Measurements from ENCODE around the gene ITGA11. TPM values are rescaled to one million over a fixed set of nuclear protein-coding genes. Genes with fewer than 3 reads are reported as not detected.

ITGA11 gene
- total RNA-seq, 2 experiments from 2014 or later: under 0.01 TPM; not detected in 1

GRCh38 chr15:68445351-68445750 lies 13.4 kb upstream of the ITGA11 start:
- DNase-seq (ENCODE audit: low spot score): no peak
- Histone ChIP-seq H3K4me3 (ENCODE audit: low read depth, low read length, poor library complexity, severe bottlenecking) (no peak overlapping the region), H3K4me2 (ENCODE audit: low read length) (no peak overlapping the region), H3K27ac (ENCODE audit: low read depth, low read length, poor library complexity, severe bottlenecking) (no peak overlapping the region), H2AFZ (ENCODE audit: low read length) (no peak overlapping the region), H3K9me3 (ENCODE audit: low read length) (no peaks in the 10 kb centered on the region), H3K36me3 (ENCODE audit: insufficient read depth, low read length) (no peaks in the 10 kb centered on the region), H4K20me1 (ENCODE audit: insufficient read depth, low read length) (no peaks in the 10 kb centered on the region), H3K4me1 (ENCODE audit: insufficient read depth, low read length, poor library complexity, severe bottlenecking) (no peaks in the 10 kb centered on the region), H3K9me2 (ENCODE audit: insufficient read depth, low read length) (no peaks in the 10 kb centered on the region), H3K79me2 (ENCODE audit: insufficient read depth, low read depth, low read length) (no peaks in the 10 kb centered on the region)
- intact Hi-C loops (cut with micrococcal nuclease; ENCODE audit: unreplicated experiment): no loop called here
- ChIA-PET CTCF (ENCODE audit: unreplicated experiment) (no interaction called here), POLR2A (no interaction called here)
- TF ChIP-seq CTCF (conservative IDR thresholded peaks at IDR 0.05; ENCODE audit: low read length) (no peak), EZH2phosphoT487 (IDR thresholded peaks at IDR 0.05; ENCODE audit: borderline replicate concordance, low read depth, low read length) (no peak)
- no TSS peak for BruUV-seq (replicated peaks)

- H3K79me2 ChIP-seq (ENCODE audit: insufficient read depth, low read depth, low read length): no peaks in the 10 kb centered on the region
- no peak for DNase-seq (ENCODE audit: low spot score)
- POLR2A ChIA-PET: no interaction called here
- H3K4me1 ChIP-seq (ENCODE audit: insufficient read depth, low read length, poor library complexity, severe bottlenecking): no peaks in the 10 kb centered on the region
- H2AFZ ChIP-seq (ENCODE audit: low read length): no peak overlapping the region
- CTCF ChIA-PET (ENCODE audit: unreplicated experiment): no interaction called here
- no peaks in the 10 kb centered on the region for H3K9me3 ChIP-seq (ENCODE audit: low read length)
- H3K36me3 ChIP-seq (ENCODE audit: insufficient read depth, low read length): no peaks in the 10 kb centered on the region
- H4K20me1 ChIP-seq (ENCODE audit: insufficient read depth, low read length): no peaks in the 10 kb centered on the region
- BruUV-seq (replicated peaks): no TSS peak
- no peak overlapping the region for H3K4me2 ChIP-seq (ENCODE audit: low read length)
- no peak overlapping the region for H3K27ac ChIP-seq (ENCODE audit: low read depth, low read length, poor library complexity, severe bottlenecking)
- TF ChIP-seq EZH2phosphoT487 (IDR thresholded peaks at IDR 0.05; ENCODE audit: borderline replicate concordance, low read depth, low read length): no peak
- TF ChIP-seq CTCF (conservative IDR thresholded peaks at IDR 0.05; ENCODE audit: low read length): no peak
- H3K9me2 ChIP-seq (ENCODE audit: insufficient read depth, low read length): no peaks in the 10 kb centered on the region
- no peak overlapping the region for H3K4me3 ChIP-seq (ENCODE audit: low read depth, low read length, poor library complexity, severe bottlenecking)
- intact Hi-C loops (cut with micrococcal nuclease; ENCODE audit: unreplicated experiment): no loop called here
These were observed 12.4 kb upstream of the ITGA11 start for GRCh38 chr15:68444336-68444735.

GRCh38 chr15:68442903-68443302 lies 10.9 kb upstream of the ITGA11 start:
- no peaks in the 10 kb centered on the region for H3K9me2 ChIP-seq (ENCODE audit: insufficient read depth, low read length)
- no peak overlapping the region for H3K4me3 ChIP-seq (ENCODE audit: low read depth, low read length, poor library complexity, severe bottlenecking)
- H3K27ac ChIP-seq (ENCODE audit: low read depth, low read length, poor library complexity, severe bottlenecking): no peak overlapping the region
- no peak for DNase-seq (ENCODE audit: low spot score)
- TF ChIP-seq EZH2phosphoT487 (IDR thresholded peaks at IDR 0.05; ENCODE audit: borderline replicate concordance, low read depth, low read length): no peak
- no peak for TF ChIP-seq CTCF (conservative IDR thresholded peaks at IDR 0.05; ENCODE audit: low read length)
- CTCF ChIA-PET (ENCODE audit: unreplicated experiment): no interaction called here
- H2AFZ ChIP-seq (ENCODE audit: low read length): no peak overlapping the region
- no TSS peak for BruUV-seq (replicated peaks)
- no peaks in the 10 kb centered on the region for H3K79me2 ChIP-seq (ENCODE audit: insufficient read depth, low read depth, low read length)
- POLR2A ChIA-PET: interaction anchor here (0.6 kb wide), 1 partner anchor 103 kb away, joined by 6 read pairs; no protein-coding TSS in a partner anchor
- H4K20me1 ChIP-seq (ENCODE audit: insufficient read depth, low read length): no peaks in the 10 kb centered on the region
- H3K4me1 ChIP-seq (ENCODE audit: insufficient read depth, low read length, poor library complexity, severe bottlenecking): no peaks in the 10 kb centered on the region
- no peak overlapping the region for H3K4me2 ChIP-seq (ENCODE audit: low read length)
- intact Hi-C loops (cut with micrococcal nuclease; ENCODE audit: unreplicated experiment): no loop called here
- H3K9me3 ChIP-seq (ENCODE audit: low read length): no peaks in the 10 kb centered on the region
- H3K36me3 ChIP-seq (ENCODE audit: insufficient read depth, low read length): no peaks in the 10 kb centered on the region
